GM18526 (cell line): ENCODE results near the gene ZNF331.

Source experiments
- POLR2A ChIP-seq: IDR thresholded peaks from 3 replicates; pipeline ENCODE4 v1.6.1; 2011; ENCODE audit not compliant: insufficient read length; ENCODE audit errors: extremely low read depth

The ZNF331 gene

GRCh38 chr19:53595510-53595867 is 57.5 kb downstream of the ZNF331 start:
- TF ChIP-seq POLR2A: no peak

DNA sequence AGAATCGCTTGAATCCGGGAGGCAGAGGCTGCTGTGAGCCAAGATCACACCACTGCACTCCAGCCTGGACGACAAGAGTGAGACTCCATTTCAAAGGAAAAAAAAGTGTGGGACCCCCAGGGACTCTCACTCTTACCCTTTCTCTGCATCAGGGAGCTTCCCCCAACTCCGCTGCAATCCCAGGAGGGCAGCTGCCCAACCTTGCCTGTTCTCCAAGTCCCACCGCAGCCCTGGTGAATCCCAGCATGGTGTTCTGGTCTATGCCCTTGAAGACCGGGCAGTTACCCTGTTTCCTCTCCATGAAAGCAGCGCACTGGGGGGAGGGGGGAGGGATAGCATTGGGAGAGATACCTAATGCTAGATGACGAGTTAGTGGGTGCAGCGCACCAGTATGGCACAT is 58.1 kb downstream of the ZNF331 start:
- TF ChIP-seq POLR2A: no peak

DNA sequence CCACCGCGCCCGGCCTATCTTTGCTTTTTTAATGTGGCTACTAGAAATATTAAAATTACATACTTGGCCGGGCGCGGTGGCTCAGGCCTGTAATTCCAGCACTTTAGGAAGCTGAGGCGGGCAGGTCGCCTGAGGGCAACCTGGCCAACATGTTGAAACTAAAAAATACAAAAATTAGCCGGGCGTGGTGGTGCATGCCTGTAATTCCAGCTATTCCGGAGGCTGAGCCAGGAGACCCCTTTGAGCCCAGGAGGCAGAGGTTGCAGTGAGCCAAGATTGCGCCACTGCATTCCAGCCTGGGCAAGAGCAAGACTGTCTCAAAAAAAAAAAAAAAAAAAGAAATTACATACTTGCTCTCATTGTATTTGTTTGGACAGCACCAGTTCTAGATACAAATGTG is 59.1 kb downstream of the ZNF331 start:
- no peak for TF ChIP-seq POLR2A

DNA sequence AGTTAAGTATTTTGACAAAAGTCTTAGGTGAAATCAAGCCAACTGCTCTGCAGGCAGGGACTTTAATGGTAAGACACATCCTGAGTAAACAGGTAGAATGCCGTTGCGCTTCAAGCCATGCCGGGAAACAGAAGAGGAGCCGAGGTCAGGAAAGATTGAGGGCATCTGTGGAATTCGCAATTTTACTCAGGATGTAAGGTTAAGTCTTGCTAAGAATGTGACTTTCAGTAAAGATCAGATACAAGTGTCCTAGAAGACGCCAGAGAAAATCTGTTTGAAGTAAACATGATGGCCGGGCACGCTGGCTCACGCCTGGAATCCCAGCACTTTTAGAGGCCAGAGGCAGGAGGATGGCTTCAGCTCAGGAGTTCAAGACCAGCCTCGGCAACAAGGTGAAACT is 60.4 kb downstream of the ZNF331 start:
- no peak for TF ChIP-seq POLR2A

DNA sequence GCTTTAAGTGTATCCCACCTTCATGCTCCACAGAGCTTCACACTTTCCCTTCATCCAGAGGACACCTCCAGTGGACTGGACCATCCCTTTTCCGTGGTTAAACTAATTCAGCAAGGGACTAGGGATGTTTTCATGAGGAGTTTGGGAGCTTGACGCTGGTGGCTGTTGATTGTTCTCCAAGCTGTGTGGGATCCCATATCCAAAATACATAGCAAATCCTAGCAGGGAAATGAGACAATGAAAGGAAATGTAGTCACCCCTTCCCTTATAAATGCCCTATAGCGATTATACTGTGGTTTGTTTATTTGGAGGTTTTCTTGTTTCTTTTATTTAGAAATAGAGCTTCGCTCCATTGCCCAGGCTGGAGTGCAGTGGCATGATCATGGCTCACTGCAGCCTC is 62.3 kb downstream of the ZNF331 start:
- TF ChIP-seq POLR2A: no peak

DNA sequence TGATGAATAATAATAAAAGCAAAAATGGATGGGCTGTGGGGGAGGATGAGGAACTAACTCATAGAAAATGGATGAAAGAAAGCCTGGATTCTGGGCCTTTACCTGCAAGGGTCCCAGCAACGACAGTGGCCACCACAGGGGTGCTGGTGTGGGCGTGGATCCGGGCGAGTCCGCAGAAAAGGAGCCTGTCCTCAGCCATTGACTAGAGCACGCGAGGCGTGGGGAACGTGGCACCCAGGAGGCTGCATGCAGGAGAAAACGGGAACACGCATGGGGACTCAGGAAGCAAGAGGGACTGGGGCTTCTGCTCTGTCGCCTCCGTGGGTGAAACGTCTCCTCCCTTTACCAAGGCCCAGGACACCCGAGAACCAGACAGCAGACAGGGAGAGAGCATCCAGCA is 68.1 kb downstream of the ZNF331 start:
- TF ChIP-seq POLR2A: no peak

DNA sequence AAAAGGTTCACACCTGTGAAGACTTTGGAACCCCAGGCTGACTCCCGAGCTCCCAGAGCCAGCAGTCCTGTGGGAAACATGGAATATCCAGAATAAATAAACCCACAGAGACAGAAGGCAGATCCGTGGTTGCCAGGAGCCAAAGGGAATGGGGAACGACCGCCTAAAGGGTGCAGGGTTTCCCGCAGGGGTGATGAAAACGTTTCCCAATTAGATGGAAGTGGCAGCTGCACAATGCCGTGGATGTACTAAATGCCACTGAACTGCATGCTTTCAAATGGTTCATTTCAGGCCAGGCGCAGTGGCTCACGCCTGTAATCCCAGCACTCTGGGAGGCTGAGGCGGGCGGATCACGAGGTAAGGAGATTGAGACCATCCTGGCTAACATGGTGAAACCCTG is 70.4 kb downstream of the ZNF331 start:
- TF ChIP-seq POLR2A: no peak

DNA sequence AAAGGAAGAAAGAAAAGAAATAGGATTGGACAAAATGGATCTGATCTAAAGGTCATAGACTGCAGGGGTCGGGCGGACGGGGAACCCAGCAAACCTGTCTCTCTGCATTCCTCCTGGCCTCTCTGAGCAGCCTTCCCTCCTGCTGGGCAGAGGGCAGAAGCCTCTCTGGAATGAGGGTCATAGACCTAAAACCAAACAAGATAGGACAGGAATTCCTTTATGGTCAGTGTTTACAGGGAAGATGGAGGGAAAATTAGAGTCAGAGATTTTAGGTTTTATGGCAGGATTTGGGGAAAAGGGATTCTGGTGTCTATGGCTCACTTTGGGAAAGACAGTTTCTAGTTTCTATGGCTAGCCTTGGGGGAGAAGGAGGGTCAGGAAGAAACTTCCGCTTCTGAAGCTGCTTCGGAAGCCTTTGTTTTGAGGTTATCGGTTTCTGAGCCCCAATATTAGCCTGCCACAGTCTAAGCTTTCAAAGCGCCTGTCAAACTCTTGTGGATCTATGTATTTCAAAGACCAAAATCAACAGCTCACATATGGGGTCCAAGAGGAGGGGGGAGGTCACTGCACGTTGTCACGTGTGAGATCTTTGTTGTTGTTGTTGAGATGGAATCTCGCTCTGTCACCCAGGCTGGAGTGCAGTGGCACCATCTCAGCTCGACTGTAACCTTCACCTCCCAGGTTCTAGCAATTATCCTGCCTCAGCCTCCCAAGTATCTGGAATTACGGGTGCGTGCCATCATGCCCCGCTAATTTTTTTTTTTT is 75.0 kb downstream of the ZNF331 start:
- TF ChIP-seq POLR2A: no peak

DNA sequence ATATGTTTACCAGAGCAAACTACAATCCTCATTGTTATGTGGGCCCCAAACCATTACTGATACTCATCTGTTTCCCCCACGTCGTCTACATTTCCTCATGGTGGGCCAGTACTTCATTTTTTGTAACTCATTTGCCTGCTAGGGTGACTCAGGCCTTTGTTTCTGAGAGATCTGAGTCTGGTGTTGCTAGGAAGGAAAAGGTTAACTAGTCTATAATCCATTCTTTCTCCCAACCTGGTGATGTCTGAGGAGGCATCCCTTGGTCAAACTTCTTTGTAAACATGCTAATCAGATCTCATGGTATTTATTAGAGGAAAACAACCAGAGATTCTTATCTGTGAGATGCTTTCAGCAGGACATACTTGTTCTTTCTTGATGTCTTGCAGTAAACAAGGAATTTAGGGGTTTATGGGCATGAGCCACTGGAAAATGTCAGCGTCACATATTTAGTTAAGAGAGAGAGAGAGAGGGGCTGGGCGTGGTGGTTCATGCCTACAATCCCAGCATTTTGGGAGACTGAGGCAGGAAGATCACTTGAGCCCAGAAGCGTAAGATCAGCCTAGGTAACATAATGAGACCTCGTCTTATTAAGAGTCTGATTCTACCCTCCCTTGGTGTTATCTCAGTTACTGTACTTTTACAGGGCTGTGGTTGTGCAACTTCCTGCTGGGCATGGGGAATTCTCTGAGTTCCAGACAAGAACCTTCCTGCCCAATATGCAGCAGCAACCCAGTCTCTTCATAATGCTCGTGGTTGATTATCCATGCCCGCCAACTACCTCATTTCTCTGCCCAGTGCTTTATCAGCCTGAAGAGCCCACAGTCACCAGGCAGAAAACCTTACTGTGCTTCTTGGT is 84.2 kb downstream of the ZNF331 start:
- no peak for TF ChIP-seq POLR2A

- TF ChIP-seq POLR2A: no peak
Observed at GRCh38 chr19:53624771-53625545, 87.0 kb downstream of the ZNF331 start.

GRCh38 chr19:53626486-53626885 is 88.5 kb downstream of the ZNF331 start:
- TF ChIP-seq POLR2A: no peak

- TF ChIP-seq POLR2A: no peak
Observed at GRCh38 chr19:53626976-53627375, 89.0 kb downstream of the ZNF331 start.
